Measurements from ENCODE around the gene ADRA2B. TPM values are rescaled to one million over a fixed set of nuclear protein-coding genes. Genes with fewer than 3 reads are reported as not detected.
"Not testable (repeated sequence)": the region's sequence is repeated elsewhere in the genome, so short reads cannot be mapped to it uniquely, and the experiment has no call there.

ADRA2B gene
- total RNA-seq, 1 experiment from 2014 or later, result 2.7 TPM

DNA sequence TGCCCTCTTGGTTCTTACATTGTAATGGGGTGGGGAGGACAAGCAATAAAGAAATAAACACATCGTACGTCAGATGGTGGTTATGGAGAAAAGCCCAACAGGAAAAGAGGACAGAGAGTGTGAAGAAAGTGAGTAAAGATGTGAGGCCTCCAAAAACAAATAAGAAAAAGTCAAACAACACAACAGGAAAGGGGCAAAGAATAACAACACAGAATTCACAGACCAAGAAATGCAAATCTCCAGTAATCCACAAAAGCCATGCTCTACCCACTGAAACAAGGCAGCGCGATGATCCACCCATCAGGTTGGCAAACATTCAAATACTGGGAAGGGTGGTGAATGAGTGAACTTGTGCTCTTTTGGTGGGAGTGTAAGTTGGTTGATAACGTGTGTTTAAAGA lies 45.5 kb upstream of the ADRA2B start:
- Histone ChIP-seq H2AFZ (ENCODE audit: low read length) (no peak overlapping the region), H3K27ac (ENCODE audit: insufficient read length, low read depth, low read length) (no peak overlapping the region), H2BK15ac (ENCODE audit: low read depth, low read length) (no peak overlapping the region), H3K56ac (ENCODE audit: insufficient read length, low read depth, low read length) (no peak overlapping the region), H3K9me3 (ENCODE audit: control insufficient read depth, low read depth, low read length) (no peaks in the 10 kb centered on the region), H3K79me1 (ENCODE audit: insufficient read depth, low read depth, low read length, poor library complexity, severe bottlenecking) (no peaks in the 10 kb centered on the region), H2BK20ac (ENCODE audit: low read depth, low read length, poor library complexity, severe bottlenecking) (no peak overlapping the region), H3K4me1 (ENCODE audit: insufficient read depth, low read length) (no peaks in the 10 kb centered on the region), H3K23ac (ENCODE audit: insufficient read length, low read depth, low read length) (no peak overlapping the region), H3K9ac (ENCODE audit: extremely low read depth, insufficient read length, low read length) (no peak overlapping the region), H2BK5ac (ENCODE audit: insufficient read length, low read length) (no peak overlapping the region), H3T11ph (ENCODE audit: low read length) (no peak overlapping the region), H2BK12ac (ENCODE audit: insufficient read length, low read depth, low read length) (no peak overlapping the region), H3K27me3 (ENCODE audit: insufficient read depth, low read length) (no peaks in the 10 kb centered on the region), H4K5ac (ENCODE audit: insufficient read length, low read depth, low read length) (no peak overlapping the region), H3K4me2 (ENCODE audit: insufficient read depth, insufficient read length, low read length) (no peak overlapping the region), H4K91ac (ENCODE audit: insufficient read length, low read depth, low read length) (no peak overlapping the region), H3K4ac (ENCODE audit: low read depth, low read length) (no peak overlapping the region), H2BK120ac (ENCODE audit: low read depth, low read length, poor library complexity, severe bottlenecking) (no peak overlapping the region), H3K14ac (ENCODE audit: insufficient read depth, low read length) (no peak overlapping the region), H2AK5ac (ENCODE audit: insufficient read length, low read length) (no peak overlapping the region), H3K18ac (ENCODE audit: insufficient read length, low read depth, low read length) (no peak overlapping the region), H4K20me1 (ENCODE audit: control insufficient read depth, insufficient read depth, insufficient read length) (no peaks in the 10 kb centered on the region), H3K79me2 (ENCODE audit: insufficient read depth, low read length) (no peaks in the 10 kb centered on the region), H4K8ac (replicated peaks; ENCODE audit: insufficient read length, low read depth, low read length) (no peak overlapping the region), H3K23me2 (ENCODE audit: insufficient read length, low read depth, low read length, poor library complexity, severe bottlenecking) (no peaks in the 10 kb centered on the region)
- Mint-ChIP-seq H3K36me3 (ENCODE audit: insufficient read depth in 1 of 3, low read depth in 3 of 3) (no peaks in the 10 kb centered on the region), H3K9me3 (no peaks in the 10 kb centered on the region), H3K4me1 (peaks cover 20 to 22% of the 10 kb centered on the region in 2 experiments; a peak in 3 of 4 replicates), H3K27me3 (ENCODE audit: low read depth) (peaks cover 10% of the 10 kb centered on the region), H3K4me3 (no peak overlapping the region), H3K27ac (no peak overlapping the region)
- DNase-seq, result no peak
- no CpG with 5 or more reads among the region's 5 CpGs for WGBS (ENCODE audit: extremely low coverage, insufficient read length, low lambda C conversion rate)
- no peak for TF ChIP-seq CTCF (conservative IDR thresholded peaks at IDR 0.05)

DNA sequence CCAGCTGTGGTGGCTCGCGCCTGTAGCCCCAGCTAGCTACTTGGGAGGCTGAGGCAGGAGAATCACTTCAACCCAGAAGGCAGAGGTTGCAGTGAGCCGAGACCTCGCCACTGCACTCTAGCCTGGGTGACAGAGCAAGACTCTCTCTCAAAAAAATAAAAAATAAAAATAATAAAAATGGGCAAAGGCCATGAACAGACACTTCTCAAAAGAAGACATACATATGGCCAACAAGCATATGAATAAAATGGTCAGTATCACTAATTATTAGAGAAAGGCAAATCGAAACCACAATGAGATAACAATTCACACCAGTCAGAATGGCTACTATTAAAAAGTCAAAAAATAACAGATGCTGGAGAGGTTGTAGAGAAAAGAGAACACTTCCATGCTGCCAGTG lies 44.0 kb upstream of the ADRA2B start:
- not testable (repeated sequence) for H2BK20ac ChIP-seq (ENCODE audit: low read depth, low read length, poor library complexity, severe bottlenecking); H4K8ac ChIP-seq (replicated peaks; ENCODE audit: insufficient read length, low read depth, low read length); DNase-seq; H3K4me2 ChIP-seq (ENCODE audit: insufficient read depth, insufficient read length, low read length); H3K36me3 Mint-ChIP-seq (ENCODE audit: insufficient read depth in 1 of 3, low read depth in 3 of 3); H3K9me3 ChIP-seq (ENCODE audit: control insufficient read depth, low read depth, low read length); H3K4me1 ChIP-seq (ENCODE audit: insufficient read depth, low read length); H3K27ac ChIP-seq (ENCODE audit: insufficient read length, low read depth, low read length); H4K91ac ChIP-seq (ENCODE audit: insufficient read length, low read depth, low read length); H2BK5ac ChIP-seq (ENCODE audit: insufficient read length, low read length); H3K27me3 ChIP-seq (ENCODE audit: insufficient read depth, low read length); H2BK12ac ChIP-seq (ENCODE audit: insufficient read length, low read depth, low read length); H3K23me2 ChIP-seq (ENCODE audit: insufficient read length, low read depth, low read length, poor library complexity, severe bottlenecking); H3K23ac ChIP-seq (ENCODE audit: insufficient read length, low read depth, low read length); H3K18ac ChIP-seq (ENCODE audit: insufficient read length, low read depth, low read length); H2BK15ac ChIP-seq (ENCODE audit: low read depth, low read length); H3K79me2 ChIP-seq (ENCODE audit: insufficient read depth, low read length); H3K9ac ChIP-seq (ENCODE audit: extremely low read depth, insufficient read length, low read length); H3K4ac ChIP-seq (ENCODE audit: low read depth, low read length); H2AK5ac ChIP-seq (ENCODE audit: insufficient read length, low read length); H2BK120ac ChIP-seq (ENCODE audit: low read depth, low read length, poor library complexity, severe bottlenecking); H3K14ac ChIP-seq (ENCODE audit: insufficient read depth, low read length); H4K5ac ChIP-seq (ENCODE audit: insufficient read length, low read depth, low read length); H3K4me3 Mint-ChIP-seq; H4K20me1 ChIP-seq (ENCODE audit: control insufficient read depth, insufficient read depth, insufficient read length); H3K56ac ChIP-seq (ENCODE audit: insufficient read length, low read depth, low read length); H3K79me1 ChIP-seq (ENCODE audit: insufficient read depth, low read depth, low read length, poor library complexity, severe bottlenecking); H3T11ph ChIP-seq (ENCODE audit: low read length); H3K9me3 Mint-ChIP-seq; H3K27ac Mint-ChIP-seq; H2AFZ ChIP-seq (ENCODE audit: low read length)
- peaks cover 10% of the 10 kb centered on the region for H3K27me3 Mint-ChIP-seq (ENCODE audit: low read depth)
- H3K4me1 Mint-ChIP-seq, result peaks cover 20 to 25% of the 10 kb centered on the region in 2 experiments; a peak in 3 of 4 replicates
- WGBS (ENCODE audit: extremely low coverage, insufficient read length, low lambda C conversion rate), result no CpG with 5 or more reads among the region's 5 CpGs

All from H9 (cell line).